HG03139 (cell line): ENCODE results near the gene ZNF446.
"Not testable (repeated sequence)": the region's sequence is repeated elsewhere in the genome, so short reads cannot be mapped to it uniquely, and the experiment has no call there.

Source experiments
- ATAC-seq: cut with Tn5 transposase; IDR thresholded peaks from one replicate; pipeline ENCODE4 v1.9.1; 2021; ENCODE audit not compliant: unreplicated experiment

The ZNF446 gene

DNA sequence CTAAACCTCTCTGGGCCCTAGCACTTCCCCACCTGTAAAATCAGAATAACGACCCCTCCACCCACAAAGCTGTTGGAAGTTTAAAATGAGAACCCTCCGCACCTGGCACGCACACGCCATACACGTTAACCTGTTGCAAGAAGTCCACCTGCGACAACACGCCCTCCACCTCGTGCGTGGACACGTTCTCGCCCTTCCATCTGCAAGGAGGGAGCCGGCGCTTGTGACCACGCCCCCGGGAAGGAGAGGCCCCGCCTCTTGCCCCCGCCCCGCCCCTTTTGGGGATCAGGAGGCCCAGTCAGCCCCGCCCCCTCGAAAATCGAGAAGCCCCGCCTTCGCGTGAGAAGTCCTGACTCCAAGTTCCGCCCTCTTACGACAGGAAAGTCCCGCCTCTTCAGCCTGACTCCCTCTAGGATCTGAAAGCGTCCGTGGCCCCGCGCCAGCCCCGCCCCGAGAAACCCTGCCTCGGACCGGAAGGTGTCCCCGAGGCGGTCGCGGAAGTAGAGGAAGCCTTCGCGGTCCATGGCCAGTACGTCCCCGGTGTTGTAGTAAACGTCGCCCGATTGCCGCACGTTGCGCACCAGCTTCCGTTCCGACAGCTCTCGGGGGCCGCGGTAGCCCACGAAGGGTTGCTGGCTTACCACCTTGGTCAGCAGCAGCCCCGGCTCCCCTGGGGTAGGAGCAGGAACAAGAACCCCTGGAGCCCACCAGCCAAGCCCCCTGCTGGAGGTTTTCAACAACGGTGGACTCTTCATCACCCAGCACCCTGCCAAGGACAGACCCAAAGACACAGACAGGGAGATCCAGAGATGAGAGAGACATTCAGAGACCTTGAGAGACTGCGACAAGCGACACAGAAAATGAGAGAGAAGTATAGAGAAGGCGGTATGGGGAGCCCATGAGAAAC lies 23.1 kb downstream of the ZNF446 start:
- peak; percentile 86 for ATAC-seq

DNA sequence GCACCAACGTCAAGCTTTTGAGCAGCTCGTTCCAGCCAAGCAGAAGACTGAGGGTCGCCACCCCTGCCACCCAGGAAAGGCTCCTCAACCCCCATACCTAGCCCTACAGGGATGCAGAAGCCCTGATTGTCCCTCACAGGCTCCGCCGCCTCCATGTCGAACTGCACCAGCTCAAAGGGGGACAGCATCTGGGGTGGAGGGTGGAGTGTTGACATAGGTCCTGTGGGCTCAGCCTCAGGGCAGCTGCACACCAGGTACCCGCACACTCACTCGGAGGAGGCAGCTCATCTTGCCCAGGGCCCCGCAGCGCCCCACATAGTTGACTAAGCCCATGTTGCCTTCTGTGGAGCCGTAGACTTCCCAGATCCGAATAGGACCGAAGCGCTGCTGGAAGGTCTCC lies 24.1 kb downstream of the ZNF446 start:
- ATAC-seq = no peak

DNA sequence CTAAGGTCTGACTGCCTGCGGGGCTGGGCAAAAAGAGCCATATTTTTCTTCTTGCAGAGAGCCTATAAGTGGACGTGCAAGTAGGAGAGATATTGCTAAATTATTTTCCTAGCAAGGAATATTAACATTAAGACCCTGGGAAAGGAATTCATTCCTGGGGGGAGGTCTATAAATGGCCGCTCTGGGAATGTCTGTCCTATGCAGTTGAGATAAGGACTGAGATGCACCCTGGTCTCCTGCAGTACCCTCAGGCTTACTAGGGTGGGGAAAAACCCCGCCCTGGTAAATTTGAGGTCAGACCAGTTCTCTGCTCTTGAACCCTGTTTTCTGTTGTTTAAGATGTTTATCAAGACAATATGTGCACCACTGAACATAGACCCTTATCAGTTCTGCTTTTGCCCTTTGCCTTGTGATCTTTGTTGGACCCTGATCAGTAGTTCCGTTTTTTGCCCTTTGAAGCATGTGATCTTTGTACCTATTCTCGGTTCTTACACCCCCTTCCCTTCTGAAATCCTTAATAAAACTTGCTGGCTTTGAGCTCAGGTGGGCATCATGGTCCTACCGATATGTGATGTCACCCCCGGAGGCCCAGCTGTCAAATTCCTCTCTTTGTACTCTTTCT lies 31.6 kb downstream of the ZNF446 start:
- not testable (repeated sequence) for ATAC-seq

DNA sequence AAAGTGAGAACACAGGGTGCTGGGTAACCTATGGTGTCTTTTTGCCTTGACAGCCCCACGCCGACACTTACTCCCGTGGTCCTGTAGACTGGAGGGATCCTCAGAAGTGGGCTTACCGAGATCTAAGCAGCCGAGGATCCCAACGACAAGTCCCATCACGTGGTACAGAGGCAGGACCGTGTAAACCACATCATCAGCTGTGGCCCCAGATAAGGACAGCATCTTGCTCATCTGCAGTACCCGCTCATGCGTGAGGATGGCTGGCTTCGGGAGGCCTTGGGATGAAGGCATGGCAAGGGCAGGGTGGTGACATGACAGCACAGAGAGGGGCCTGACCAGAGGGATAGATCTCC lies 33.6 kb downstream of the ZNF446 start:
- no peak for ATAC-seq

DNA sequence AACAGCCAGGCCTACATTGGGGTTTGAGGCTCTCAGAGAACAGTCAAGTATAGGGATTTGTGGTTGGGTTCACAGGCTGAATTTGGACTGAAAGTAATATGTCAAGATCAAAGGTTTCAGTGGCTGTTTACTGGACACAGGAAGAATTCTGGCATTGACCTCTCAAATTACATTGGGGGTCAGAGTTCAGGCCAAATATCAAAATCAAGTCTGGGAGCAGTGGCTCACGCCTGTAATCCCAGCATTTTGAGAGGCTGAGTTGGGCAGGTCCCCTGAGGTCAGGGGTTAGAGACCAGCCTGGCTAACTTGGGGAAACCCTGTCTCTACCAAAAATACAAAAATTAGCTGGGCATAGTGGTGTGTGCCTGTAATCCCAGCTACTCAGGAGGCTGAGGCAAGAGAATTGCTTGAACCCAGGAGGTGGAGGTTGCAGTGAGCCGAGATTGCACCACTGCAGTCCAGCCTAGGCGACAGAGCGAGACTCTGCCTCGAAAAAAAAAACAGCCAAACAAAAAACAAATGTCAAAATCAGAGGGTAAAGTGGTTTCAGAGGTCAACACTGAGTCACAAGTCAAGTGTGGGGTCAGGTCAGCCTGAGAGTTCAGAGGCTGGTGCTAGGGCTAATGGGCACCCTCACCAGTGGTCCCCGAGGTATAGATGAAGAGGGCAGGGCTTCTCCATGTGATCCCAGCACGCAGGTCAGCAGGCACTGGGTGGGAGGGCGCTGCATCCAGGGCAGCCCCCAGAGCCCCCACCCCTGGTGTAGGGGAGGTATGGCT lies 34.1 kb downstream of the ZNF446 start:
- ATAC-seq = no peak

DNA sequence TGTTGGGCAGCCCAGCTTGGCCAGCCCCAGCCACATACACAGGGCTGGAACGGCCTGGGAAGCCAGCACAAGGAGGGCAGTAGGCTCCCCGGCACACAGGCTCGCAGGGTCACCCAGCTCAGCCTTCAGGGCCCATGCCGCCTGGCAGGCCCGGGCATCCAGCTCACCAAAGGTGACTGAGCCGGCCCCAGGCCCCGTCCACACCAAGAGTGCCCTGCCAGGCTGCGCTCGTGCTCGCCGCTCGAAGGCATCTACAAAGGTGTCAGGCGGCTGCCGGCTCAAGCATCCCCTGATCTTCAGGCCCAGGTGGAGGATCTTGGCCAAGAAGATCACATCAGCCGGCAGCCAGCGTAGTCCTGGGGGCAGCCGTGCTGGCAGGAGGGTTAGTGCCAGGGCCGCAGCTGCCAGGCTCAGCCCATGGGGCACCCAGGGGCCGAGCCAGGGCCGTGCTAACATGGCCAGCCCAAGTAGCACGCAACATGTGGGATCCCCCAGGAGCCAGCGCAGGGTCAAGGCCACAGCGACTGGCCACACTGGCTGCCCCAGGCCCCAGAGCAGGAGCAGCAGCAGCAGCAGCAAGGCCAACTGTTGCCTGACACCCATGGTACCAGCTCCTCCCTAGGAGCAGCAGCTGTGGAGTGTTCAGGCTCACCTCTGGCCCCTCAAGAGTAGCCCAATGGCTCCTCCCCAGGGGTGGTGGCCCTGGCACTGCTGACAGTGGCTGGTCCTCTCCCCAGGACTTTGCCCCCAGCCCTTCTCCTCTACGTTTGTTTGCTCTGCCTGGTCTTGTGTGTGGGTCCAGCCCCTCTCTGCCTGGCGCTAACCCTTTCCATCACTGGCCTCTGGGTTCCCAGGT lies 35.4 kb downstream of the ZNF446 start, which contains the start of gene SLC27A5:
Gene SLC27A5 (minus strand): TSS at position 640 of the 856 bp plus-strand sequence. CDS start 37 bp downstream, at position 603.
- no peak for ATAC-seq

DNA sequence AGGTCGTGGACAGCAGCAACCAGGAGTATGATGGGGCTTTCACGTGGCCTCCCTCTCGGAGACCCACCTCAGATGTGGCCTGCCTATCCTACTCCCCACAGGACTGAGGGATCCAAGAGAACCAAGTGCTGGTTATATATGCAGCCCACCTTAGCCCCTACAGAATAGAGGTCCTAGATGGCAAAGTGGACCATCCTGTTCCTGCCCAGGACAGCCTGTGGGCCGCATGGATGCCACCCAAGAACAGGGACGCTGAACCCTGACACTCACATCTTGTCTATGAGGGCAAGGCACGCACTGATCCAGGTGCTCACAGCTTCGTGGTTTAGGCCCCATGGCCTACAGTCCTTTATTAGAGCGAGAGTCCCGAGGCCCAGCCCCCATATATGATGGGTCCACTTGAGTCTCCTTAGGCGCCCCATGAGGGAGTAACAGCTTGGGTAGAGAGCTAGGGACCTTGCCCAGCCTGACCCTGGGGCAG lies 37.1 kb downstream of the ZNF446 start:
- no peak for ATAC-seq

DNA sequence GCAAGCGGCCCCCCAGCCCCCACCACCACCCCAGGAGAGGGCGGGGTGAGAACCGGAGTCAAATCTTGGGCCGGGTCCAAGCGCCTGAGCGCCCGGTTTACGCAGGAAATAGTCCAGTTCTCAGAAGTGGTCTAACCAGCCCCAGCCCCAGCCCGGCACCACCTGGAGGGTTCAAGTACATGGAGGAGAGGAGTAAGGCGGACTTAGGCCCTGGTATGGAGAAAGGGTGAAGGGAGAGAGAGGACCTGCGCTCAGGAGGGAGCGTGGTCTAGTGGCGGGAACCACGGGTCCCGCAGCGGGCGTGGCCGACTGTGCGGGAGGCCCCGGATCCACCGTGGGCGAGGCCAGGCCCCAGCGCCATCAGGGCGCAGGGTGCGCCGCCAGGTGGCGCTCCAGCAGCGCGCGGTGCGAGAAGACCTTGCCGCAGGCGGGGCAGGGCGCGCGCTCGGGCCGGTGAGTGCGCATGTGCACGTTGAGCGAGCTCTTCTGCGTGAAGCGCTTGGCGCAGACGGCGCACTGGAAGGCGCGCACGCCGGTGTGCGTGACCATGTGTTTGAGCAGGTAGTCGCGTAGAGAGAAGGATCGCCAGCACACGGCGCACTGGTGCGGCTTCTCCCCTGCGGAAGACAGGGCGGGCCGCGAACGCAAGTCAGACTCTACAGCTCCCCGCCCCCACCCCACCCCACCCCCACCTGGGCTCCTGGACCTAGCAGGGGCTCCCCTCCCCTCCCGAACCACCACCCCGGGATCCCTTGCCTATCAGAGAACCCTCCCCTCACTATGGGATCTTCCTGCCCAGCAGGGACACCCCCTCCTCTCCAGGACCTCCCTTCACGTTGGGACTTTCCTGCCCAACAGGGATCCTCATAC lies 37.8 kb downstream of the ZNF446 start:
- ATAC-seq = peak; percentile 56

DNA sequence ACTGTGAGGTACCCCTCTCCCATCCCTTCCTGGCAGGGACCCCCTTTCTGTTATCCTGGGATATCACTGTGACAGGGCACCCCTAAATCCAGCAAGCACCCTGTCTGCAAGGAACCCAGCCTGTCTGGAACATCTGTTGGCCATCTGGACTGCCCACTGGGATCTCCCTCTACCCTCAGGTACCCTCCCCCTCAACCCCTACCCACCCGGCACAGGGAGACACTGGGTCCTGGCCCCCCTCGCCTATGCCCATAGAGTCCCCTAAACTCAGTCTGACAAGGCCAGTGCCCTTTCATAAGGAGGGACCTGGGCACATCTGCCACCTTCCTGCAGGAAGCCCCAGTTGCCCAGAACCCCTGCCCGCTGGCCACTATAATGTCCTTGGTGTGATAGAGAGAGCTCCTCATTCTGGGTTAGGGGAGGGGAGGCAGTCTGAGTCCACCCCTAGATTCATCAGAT lies 38.4 kb downstream of the ZNF446 start:
- ATAC-seq = no peak

DNA sequence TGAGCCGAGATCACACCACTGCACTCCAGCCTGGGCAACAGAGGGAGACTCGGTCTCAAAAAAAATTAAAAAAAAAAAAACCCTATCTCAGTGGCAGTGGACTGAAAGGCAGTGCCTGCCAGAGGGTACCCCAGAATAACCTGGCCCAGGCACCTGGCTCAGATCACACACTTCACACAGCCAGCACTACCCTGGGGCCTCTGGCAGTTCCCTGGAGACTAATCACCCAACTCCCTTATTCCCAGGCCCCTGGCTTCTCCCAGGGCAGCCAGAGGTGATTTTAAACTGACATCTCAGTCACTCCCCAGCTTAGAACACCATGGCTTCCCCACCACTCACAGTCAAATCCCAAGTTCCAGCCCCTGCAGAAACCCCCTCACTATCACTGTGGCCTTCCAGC lies 39.1 kb downstream of the ZNF446 start:
- ATAC-seq = no peak

DNA sequence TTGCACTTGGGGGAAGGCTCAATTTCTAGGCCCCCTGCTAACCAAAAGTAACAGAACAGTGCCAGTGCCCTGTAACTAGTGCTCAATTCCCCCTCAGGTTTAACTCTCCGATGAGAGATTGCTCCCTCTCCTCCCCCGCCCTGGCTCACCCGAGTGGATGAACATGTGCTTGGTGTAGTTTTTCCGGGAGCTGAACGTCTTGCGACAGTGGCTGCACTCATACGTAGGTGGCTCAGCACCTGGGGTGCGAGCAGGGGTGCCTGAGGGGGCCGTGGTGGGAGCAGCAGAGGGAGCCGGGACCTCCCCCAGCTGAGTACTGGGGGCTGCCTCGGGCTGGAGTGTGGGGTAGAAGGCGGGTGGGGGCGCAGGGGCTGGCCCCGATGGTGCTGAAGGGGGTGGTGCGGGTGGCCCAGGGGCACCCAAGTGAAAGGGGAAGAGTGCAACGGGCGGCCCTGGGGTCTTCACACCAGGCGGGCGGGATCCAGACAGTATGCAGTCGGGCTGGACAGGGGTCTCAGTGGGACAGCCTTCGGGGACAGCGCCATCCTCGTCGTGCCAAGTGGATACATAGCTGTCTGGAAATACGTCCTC lies 40.2 kb downstream of the ZNF446 start:
- ATAC-seq = no peak

DNA sequence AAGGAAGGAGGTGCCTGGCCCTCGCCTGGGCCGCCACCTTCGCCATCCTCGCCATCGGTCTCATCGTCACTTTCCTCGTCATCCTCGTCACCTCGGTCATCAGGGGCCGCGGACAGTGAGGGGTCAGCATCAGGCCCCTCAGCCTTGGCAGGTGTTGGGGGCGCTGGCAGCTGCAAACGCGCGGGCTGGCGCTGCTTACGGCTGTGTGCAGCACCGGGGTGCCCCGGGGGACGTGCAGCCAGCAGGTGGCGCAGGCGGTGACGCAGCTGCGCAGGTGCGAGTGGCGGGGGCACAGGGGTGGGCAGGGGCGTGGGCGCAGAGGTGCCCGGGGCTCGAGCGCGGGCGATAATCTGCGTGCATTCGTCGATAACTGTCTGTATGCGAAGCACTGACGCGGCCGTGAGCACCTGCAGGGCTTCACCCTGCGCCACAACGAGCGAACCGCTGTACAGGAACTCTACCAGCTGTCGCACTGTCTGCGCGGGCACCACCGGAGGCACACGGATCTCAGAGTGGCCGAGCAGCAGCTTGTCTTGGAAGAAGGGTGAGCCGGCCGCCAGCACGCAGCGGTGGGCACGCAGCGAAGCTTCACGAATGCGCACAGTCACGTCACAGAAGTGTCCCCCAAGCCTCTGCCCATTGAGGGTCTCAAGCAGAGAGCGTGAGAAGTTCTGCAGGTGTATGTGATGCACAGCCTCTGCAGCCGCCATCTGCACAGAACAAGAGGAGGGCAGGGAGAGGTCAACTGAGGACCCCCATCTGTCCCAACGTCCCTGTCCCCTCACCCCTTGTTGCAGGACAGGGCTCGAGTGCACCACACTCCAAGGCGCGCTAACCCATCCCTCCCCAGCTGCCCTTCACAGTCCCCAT lies 41.0 kb downstream of the ZNF446 start:
- ATAC-seq = no peak

DNA sequence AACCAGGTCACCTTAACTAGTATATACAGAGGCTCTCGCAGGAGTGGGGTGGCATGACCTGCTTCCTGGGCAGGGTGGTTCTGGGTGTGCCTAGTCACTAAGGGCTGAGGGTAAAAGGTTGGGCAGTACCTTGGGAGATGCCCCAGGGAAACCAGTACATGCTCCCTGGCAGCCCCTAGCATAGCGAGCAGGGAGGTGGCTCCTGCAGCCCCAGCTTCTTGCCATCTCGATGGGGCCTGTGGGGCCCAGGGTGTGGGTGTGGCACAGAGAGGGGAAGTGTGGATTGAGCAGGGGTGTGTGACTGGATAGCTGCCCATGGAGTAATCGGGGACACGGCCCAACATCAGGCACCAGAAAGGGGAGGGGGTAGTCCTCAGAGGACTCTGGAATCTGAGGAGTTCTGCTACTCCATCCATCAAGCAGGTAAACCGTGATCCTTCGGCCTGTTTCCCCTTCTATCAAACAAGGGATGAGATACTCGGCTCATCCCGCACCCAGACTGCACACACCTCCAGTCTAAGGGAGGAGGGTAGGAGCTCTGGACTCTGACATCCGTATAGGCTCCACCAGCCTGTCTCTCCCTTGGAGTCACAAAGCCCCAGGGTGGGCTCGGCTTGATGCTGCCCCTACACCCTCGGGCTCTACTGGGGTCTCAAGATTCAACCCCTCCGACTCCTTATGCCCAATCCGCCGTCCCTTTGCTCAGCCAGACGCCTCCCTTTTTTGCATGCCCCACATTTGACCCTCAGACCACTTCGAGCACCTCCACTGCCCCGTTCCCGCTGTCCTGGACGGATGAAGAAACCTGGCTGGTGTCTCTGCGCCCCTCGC lies 42.3 kb downstream of the ZNF446 start:
- no peak for ATAC-seq

DNA sequence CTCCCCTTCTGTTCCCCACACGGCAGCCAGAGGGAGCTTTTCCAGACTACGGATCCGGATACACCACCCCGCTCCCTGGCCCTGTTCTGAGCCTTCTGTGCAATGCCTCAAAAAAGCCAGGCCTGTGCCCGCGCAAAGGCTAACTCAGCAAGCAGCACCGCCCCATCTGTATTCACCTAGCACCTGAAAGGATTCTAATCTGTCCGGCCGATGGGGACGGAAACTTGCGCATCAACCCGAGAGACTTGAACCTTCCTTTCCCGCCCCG lies 42.9 kb downstream of the ZNF446 start:
- ATAC-seq = peak; percentile 12

DNA sequence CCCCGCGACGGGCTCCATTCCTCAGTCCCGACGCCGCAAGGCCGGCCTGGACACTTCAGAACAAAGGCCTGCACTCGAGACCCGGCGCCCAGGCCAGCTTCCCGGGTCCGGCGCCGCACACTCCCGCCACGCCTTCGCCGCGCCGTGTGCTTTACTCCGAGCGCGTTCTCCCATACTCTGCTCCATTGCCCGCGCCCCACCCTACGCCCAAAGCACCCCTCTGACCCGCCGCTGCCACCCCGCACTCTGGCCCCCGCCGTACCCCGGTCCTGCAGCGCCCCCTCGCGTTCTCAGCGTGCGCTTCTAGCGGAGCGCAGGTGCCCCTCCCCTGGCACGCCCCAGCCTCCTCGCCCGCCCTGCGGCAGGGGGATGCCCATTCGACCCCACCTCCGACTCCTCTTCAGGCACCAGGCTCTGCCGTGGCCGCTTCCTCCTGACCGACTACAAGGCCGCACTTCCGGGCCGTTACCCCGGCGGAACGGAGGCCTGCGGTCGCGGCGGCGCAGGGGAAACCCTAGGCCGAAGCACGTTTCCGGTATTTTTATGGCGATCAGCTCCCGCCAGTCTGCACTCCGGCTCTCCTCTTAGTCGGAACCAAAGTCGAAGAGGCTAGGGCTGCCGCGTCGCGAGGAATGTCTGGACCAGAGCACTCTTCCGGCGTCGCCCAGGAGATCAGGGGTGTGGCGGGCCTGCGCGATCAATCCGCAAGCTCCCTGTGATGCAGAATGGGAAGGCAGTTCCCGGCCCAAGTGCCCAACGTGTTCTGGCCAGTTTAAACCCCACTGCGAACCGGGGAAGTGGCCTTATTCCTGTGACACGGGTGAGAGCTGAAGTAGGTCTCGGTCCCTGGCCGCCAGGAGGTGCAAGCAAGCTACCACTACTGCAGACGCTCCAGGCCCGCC lies 43.5 kb downstream of the ZNF446 start, which contains the start of gene ZBTB45:
Gene ZBTB45 (minus strand): TSS at position 456 of the 902 bp plus-strand sequence. CDS start 2,137 bp downstream, outside the sequence.
- peak; percentile 62 for ATAC-seq

DNA sequence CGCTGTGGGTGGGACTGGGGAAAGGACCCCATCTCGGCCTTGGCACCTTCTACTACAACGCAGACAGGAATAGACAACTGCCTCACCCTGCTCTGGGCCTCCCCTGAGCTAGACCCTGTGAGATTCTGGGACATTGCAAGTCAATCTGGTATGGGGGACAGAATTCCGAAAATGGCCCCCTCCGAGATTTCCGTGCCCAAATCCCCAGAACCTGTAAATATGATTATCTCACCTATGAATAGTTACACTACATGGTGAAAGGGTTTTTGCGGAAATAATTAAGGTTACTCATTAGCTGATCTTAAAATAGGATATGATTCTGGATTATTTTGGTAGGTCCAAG lies 44.1 kb downstream of the ZNF446 start:
- no peak for ATAC-seq
